GM19395 (cell line): ENCODE results near the gene BACH2.
"Not testable (repeated sequence)": the region's sequence is repeated elsewhere in the genome, so short reads cannot be mapped to it uniquely, and the experiment has no call there.

ENCODE experiments used
- ATAC-seq: cut with Tn5 transposase; IDR thresholded peaks from one replicate; pipeline ENCODE4 v1.9.1; 2021; ENCODE audit warnings: mild to moderate bottlenecking, moderate library complexity; ENCODE audit not compliant: unreplicated experiment

Gene BACH2

DNA sequence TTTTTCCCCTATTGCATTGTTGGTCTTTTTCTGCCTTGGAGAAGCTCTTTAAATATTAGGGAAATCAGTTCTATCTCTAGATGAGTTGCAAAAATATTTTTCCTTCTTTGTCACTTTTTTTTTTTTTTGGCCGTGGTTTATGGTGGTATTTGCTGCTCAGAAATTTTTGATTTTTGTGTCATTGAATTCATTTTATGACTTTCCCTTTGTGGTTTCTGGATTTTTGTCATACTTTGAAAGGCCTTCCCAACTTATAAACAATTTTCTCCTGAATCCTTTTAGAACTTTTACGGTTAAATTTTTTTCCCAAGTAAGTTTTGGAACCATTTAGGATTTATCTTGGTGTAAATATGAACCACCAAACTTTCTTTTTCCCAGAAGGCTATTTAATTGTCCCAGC lies 256.7 kb downstream of the BACH2 start:
- ATAC-seq = no peak

DNA sequence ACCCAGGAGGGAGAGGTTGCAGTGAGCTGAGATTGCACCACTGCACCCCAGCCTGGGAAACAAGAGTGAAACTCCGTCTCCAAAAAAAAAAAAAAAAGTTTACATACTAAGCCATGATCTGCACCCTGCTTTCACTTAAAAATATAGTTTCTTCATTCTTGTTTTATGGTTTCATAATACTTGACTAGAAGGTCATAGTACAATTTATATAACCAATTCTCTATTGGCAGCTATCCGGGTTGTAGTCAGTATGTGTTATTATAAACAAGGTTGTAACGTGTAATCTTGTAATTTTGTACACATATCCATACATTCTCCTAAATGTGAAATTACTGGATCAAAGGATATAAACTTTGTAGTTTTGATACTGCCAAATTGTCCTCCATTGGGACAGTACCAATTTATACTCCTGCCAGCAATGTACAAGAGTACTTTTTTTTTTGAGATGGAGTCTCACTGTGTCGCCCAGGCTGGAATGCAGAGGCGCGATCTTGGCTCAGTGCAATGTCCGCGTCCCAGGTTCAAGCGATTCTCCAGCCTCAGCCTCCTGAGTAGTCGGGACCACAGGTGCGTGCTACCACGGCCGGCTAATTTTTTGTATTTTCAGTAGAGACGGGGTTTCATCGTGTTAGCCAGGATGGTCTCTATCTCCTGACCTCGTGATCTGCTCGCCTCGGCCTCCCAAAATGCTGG lies 257.5 kb downstream of the BACH2 start:
- no peak for ATAC-seq

DNA sequence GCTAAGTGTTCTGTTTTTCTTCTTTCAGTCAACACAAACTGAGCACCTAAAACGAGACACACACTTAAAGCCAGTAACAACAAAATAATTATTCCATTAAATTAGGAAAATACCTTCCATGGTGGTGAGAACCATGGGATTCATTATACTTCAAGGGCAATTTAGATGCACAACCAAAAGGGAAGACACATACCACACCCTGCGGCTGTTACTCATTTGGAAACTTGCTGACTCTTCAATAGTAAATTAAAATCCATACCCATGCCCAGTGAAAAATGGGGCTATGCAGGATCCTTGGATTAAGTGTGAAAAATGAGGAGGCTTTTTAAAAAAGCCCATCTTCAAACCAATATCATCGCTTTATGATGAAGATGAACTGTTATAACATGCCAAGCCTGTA lies 259.7 kb downstream of the BACH2 start:
- no peak for ATAC-seq

DNA sequence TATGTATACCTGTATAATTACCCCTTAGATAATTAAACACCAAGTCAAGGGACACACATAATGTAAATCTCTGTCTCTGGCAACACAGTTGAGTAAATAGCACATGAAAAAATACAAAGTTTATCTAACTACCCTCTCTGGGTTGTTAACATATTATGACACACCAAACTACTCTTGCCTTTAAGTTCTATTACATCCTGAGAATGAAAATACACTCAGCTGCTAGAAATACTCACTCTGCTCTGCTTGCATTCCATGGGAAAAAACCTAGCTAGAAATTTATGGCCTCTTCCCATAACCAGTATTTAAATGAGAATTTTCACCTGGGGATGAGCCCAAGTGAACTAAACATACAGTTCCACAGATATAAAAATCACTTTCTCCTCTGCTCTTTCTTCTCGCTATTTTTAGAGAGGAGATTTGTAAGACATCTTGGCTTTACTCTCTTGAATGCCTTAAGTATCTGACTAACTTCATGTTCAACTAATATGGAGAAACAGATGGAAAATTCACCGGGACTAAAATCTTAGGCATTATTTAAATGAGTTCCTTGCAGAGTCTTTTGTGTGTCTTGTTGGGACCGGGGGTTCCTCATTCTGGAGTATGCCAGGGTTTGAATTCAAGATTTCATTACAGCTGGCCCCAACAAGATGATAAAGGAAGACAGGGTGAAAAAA lies 261.5 kb downstream of the BACH2 start:
- ATAC-seq = no peak

DNA sequence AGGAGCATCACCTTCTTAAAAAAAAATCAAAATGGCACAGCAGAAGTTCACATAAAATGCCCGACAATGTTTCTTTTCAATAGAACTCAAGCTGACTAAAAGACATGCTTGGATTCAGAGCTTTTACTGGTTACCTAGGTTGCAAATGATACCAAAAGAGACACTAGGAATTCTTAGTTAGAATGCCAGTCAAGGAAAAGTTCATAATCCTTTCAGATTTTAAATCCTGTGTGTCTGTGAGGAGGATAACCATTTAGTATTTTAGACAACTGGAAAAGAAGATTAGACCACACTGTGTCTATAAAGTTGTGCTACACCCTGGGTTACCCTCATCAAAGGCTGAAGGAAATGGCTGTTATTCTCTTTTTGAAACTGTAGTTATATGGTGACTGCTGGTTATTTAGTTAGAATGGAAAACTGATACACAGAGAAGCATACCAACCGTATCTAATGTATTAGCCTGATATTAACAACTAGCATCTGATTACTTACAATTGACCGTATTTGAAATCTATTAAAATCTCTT lies 262.8 kb downstream of the BACH2 start:
- no peak for ATAC-seq

DNA sequence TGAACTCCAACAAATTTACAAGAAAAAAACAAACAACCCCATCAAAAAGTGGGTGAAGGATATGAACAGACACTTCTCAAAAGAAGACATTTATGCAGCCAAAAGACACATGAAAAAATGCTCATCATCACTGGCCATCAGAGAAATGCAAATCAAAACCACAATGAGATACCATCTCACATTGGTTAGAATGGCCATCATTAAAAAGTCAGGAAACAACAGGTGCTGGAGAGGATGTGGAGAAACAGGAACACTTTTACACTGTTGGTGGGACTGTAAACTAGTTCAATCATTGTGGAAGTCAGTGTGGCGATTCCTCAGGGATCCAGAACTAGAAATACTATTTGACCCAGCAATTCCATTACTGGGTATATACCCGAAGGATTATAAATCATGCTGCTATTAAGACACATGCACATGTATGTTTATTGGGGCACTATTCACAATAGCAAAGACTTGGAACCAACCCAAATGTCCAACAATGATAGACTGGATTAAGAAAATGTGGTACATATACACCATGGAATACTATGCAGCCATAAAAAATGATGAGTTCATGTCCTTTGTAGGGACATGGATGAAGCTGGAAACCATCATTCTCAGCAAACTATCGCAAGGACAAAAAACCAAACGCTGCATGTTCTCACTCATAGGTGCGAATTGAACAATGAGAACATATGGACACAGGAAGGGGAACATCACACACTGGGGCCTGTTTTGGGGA lies 264.0 kb downstream of the BACH2 start:
- not testable (repeated sequence) for ATAC-seq

DNA sequence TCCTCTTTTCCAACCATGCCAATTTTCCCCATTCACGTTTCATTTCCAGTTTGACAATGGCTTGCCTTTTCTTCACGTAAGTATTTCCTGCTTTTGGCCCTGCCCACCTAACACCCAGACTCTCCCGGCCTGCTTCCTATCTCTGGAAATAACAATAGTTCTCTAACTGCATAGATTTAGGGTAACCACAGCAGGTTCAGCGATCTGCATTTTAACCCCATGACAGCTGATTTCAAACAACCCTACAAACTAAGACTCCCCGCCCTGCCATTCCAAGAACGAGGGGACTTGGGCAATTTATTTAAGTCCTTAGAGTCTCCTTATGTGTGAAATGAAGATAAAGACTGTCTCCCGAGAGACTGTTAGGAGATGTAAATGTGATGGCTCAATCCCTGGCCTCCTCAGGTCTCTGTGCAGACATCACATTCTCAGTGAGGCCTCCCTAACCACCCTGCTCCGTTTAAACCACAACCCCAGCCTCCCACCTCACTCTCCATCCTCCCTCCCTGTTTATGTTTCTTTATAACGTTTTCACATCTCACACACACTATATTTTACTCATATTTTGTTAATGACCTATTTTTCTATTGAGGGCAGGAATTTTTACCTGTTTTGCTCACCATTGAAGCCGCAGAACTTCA lies 267.5 kb downstream of the BACH2 start:
- ATAC-seq = no peak

DNA sequence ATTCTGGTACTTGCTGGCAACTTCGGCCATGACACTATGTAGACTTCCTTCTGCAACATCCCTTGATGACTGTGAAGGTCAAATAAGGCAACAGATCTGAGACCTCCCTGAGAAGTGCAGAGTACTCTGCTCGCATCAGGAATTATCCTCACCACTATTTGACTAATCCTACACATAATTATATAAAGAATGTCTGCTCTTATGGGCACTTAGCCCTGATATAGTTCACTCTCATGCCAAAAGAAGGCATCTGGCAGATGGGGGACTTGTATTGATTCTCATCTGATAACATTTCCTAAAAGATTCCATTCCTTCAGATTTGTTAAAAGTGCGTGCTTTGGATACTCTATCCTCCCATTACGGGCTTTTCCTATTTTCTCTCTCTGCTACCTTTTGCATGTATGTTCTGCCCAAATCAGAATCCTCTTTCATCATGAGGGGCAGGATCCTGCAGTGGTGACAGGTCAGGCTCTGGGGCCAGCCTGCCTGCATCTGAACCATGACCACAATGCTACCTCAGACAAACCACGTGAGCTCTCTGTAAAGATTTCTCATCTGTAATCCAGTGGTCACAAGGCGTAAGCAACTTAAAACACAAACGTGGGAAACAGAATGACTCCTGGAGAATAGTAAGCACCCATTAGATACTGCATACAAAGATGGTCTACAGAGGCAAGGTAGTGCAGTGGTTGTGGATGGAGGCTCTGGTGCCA lies 268.4 kb downstream of the BACH2 start:
- ATAC-seq = no peak

DNA sequence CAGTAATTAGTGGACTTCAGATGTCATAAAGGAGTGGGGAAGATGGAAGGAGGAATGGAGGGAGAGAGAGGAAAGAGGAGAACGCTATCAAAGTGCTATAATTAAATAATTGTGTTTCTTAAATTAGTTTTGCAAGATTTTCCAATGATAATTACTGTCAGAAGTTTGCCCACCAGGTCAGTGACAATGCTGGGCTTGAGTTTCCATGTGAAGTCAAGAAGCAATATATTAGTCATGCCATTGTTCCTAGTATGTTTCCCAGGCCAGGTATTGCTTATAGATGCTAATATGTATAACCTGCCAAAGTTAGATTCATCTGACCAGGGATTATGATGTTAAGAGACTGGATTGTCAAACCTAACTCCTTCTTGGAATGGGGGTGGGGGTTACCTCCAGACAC lies 270.4 kb downstream of the BACH2 start:
- no peak for ATAC-seq

DNA sequence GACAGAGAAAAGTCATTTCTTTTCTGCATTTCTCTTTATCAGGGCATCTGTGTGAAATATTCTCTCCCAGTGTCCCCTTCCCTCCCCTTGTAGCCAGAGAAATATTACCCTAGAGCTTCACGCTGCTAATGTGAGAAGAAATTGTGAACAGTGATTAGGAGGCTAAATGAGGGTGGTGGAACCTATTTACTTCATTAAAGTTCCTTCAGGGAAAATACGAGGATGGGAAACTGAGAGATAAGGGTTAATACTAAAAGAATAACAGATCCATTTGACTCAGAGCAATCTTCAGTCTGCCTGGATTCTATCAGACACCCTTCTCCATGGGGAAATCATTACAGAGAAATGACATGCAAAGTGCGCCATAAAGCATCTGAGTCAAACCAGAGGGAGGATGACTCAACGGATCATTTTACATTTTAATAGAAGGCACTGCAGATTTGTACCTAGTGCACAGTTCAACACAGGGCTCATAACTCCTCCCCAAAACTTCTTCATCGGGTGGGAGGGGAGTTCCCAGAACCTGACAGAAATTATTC lies 271.1 kb downstream of the BACH2 start:
- no peak for ATAC-seq

DNA sequence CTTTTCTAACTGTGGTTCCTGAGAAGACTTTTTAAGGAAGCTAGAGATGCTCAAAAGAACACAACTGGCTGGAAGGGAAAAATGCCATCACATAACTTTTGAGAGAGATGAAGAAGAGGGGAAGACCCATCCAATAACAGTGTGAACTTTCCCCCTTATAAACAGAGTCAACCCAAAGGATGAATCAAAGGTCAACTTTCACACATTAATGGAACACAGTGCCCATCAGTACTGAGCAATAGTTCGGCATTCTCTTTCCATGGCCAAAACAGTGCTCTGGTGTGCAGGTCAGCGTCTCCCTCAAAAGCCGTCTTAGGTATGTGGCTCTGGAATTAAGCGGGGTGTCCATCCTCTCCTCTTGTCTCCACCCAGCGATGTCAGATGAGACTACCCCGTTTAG lies 272.0 kb downstream of the BACH2 start:
- no peak for ATAC-seq

DNA sequence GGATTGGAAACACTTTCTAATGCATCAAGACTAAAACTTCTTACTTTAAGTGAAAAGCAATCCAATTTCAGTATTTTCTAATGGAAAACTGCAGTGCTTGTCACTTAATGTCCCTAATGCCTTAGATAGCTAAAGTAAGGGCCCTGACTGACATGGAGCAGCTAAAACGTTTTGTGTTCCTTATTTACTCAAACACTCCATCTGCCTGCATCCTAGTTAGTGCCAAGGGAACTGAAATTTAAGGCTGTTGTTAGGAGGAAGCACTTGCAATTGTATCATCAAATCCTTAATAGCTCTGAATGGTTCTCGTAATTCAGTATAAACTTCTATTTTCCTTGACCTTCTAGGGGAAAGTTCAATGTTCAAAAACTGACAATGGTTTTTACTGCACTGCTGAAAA lies 274.9 kb downstream of the BACH2 start:
- ATAC-seq = no peak

DNA sequence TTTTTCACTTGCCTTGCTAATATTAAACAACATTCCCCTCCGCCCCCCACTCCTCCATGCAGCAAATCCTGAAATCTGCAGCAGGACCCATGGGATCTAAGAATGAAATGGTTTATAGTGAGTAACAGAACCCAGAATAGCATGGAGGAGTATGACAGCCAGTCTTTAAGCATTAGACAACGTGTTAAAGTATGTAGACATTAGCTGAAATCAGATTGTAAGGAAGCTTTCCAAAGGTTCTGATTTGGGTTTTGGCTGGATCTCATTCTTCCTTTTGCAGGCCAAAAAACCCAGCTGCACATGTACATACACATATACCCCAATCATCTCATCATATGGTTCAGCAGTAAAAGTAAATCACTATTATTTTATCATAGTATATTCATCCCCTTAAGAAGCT lies 275.9 kb downstream of the BACH2 start:
- ATAC-seq = no peak

DNA sequence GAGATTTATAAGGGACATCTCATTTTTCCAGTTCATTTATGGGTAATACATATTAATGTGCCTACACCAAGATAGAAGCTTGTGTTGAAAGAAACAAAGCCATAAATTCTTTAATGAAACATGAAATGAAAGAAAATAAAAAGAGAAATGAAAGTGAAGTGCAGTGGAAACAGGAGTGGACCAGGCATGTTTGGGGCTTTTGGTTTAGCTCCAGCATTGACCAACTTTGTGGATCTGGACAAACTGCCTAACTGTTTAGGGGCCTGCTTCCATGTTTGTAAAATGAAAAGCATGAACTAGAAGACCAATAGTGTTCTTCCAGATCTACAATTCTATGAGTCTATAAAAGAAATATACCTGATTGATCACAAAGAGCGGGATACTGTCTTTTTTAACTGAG lies 277.4 kb downstream of the BACH2 start:
- no peak for ATAC-seq

DNA sequence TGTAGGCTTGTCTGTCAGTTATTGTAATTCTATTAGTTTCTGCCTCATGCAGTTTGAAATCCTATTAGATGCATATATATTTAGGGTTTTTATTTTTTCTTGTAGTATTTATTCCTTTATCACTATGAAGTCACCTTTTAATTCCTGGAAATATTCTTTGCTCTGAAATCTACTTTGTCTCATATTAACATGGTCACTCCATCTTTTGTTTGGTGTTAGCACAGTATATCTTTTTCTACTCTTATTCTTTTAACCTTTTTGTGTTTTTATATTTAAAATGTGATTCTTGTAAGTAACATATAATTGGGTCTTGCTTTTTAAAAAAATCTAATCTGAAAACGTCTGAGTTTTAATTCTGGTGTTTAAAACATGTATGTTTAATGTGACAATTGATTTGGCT lies 280.8 kb downstream of the BACH2 start:
- no peak for ATAC-seq

DNA sequence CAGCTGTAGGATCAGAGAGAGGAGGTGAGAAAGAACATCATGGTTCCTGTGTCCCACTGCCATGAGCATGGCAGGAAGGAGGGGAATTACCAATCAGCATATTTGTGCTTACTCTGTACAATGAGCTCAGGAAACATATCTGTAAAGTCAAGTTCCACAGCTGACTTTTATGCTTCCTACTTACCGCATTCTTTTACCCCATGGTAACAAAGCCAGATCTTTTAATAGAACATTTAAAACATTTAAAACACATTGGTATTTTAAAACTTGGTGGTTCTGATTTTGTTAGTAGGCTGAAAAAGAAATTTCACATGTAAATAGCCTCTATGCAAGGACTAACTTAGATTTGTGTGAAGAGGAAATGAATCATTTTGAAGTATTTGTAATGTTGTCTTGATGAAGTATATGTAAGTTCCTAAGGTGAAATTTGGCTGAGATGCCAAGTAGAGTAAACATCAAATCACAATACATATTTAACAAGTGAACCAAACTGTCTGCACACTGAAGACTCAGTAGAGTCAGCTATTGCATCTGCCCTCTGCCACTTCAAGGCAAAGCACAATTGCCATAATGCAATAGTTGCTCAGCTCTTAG lies 287.6 kb downstream of the BACH2 start:
- no peak for ATAC-seq

DNA sequence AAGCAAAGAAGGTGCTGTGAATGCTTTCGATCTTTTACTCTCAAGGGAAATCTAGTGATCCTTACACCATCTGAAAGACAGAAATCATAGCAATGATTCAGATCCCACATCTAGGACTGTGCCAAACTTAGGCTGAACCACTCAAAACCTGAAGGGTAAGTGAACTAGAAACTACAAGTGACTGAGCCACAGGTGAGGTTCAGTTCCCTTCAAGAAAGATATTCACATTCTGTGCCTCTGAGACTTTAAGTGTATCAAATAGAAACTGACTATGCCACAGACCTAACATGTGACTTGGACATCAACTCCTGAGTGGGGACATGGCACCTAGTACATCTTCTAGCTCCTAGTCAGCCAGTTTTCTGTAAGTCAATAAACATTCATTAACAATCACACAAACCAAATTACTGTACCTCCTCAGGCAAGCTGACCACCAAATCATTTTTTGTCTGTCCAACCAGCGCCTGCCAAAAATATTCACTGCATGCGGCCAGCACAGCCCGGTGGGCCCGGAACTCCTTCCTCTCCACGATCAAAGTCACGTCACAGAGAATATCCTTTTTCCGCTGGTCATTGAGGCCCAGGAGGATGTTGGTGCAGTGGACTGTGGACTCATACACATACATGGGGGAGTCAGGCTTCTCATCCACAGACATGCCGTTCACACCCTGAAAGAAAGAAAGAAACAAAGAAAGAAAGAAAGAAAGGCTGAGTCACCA lies 288.3 kb downstream of the BACH2 start:
- no peak for ATAC-seq

DNA sequence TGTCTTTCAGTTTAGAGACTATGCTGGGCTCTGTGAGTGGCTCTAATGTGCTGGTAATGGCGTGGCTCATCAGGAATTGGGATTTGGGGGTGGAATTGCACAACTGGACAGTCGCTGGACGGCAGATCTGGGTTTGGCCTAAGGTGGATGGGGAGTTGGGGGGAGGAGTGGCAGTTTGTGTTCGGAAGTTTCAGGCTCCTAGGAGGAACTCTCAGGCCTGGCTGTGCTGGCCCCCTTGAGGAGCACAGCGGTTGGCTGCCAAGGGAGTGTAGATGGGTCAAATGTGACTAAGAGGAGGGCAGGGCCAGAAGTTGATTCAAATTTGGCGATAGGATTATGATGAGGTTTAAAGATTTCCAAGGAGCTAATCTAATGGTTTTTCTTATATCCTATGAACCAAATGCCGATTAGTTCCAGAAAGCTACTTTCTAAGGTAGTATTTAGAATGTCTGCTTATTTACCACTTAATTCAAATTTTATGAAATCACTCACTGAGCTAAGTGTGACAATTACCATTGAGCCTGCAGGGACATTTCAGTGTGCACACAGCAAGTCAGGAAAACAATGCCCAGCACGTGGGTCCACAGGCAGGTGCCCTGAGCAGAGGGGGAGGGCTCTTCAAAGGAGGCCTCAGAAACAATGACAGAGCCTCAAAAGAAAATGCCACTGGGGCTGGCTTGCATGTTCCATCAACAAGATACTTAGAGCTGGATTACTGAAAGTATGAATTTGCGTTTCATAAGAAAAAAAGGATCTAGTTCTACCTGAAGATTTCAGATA lies 291.4 kb downstream of the BACH2 start:
- ATAC-seq = no peak

DNA sequence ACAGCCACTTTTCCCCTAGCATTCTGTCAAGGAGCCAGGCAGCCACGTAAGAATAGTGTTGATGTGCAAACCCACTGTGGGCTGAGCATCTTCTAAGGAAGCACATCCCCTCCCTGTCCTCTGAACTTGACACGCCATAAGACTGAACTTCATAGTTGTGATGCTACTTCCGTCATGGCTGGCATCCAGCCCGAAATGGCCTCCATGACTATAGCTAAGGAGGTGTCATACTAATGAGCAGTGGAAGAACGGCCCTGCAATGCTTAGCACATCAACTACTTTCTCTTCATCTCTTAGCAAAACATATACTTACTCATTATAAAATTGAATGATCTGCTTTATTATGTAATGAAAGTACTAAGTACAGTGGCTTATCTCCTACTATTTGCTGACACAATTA lies 292.1 kb downstream of the BACH2 start:
- ATAC-seq = no peak
